ENCODE results near the gene CD244.
"Not testable (repeated sequence)": the region's sequence is repeated elsewhere in the genome, so short reads cannot be mapped to it uniquely, and the experiment has no call there.

DNA sequence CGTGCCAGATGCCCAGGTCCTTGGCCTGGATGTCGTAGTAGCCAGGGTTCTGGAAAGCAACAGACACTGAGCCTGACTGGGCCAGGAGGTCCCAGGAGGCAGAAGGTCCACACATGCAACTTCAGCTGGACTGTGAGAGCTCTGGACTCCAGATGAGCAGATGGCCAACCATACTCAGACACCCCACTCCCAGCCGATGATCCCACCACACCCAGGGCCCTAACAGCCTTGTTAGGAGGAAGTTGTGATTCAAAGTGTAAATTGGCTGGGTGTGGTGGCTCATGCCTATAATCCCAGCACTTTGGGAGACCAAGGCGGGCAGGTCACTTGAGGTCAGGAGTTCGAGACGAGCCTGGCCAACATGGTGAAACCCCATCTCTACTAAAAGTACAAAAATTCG lies 18.6 kb upstream of the CD244 start:
- TF ChIP-seq EZH2phosphoT487 (IDR thresholded peaks at IDR 0.05; ENCODE audit: low read depth, severe bottlenecking, unreplicated experiment); CTCF (IDR thresholded peaks at IDR 0.05; ENCODE audit: poor library complexity); EZH2 (IDR thresholded peaks at IDR 0.05; ENCODE audit: borderline replicate concordance): not testable (repeated sequence)

Measured in hepatocyte (in vitro differentiated cells).